Measurements from ENCODE around the gene ZFYVE28. TPM values are rescaled to one million over a fixed set of nuclear protein-coding genes. Genes with fewer than 3 reads are reported as not detected.
A peak's percentile ranks its signal among the peaks of the same experiment; 100 is the strongest.

The ZFYVE28 gene
- total and polyA plus RNA-seq, 10 of the 15 experiments (the other 5 are each of a cell fraction or from before 2014, with no cell fraction given): 0.06 to 1.9 (median 0.22) TPM; not detected in 1

DNA sequence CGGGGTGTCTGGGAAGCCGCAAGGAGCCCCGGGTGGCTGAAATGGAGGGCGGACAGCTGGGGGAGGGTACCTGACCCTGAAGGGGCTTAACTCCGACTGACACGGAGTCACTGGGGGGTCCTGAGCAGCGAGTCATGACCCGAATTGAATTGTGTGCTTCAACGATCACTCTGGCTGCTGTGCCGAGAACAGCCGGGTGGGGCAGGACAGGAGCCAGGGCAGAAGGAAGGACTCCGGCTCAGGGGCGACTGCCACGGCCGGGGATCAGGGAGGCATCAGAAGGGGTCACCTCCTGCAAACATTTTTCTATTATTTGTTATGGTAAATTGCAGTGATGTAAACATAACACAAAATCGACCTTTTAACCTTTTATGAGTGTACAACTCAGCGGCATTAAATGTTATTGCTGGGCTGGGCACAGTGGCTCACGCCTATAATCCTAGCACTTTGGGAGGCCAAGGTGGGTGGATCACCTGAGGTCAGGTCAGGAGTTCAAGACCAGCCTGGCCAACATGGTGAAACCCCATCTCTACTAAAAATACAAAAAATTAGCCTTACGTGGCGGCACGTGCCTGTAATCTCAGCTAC is 21.6 kb downstream of the ZFYVE28 start:
- intact Hi-C loops (cut with micrococcal nuclease; ENCODE audit: unreplicated experiment): no loop called here
- RAD21 ChIA-PET (ENCODE audit: unreplicated experiment): no interaction called here
- in situ Hi-C loops (cut with MboI): no loop called here

More for the DNA sequence above, 21.6 kb downstream of the ZFYVE28 start:
- Histone ChIP-seq H3K4me2 (ENCODE audit: control insufficient read depth, insufficient read depth) (no peak overlapping the region), H3K27me3 (replicated peaks in 1 of 2; ENCODE audit: control insufficient read depth in 2 of 2, insufficient read depth in 2 of 2, low read length in 1 of 2) (no peaks in the 10 kb centered on the region; a peak in 1 of 4 replicates), H3K9ac (ENCODE audit: control insufficient read depth, insufficient read depth, low read length) (no peak overlapping the region), H3K36me3 (ENCODE audit: control insufficient read depth in 2 of 2, insufficient read depth in 2 of 2, low read length in 1 of 2) (no peaks in the 10 kb centered on the region), H3K79me2 (ENCODE audit: control insufficient read depth, insufficient read depth, low read length) (no peaks in the 10 kb centered on the region), H2AFZ (ENCODE audit: control insufficient read depth, low read depth, low read length) (no peak overlapping the region), H3K4me3 (no peak overlapping the region), H4K20me1 (ENCODE audit: control insufficient read depth, insufficient read depth) (no peaks in the 10 kb centered on the region), H3K9me3 (replicated peaks; ENCODE audit: control insufficient read depth, insufficient read depth, low read length) (no peaks in the 10 kb centered on the region), H3K27ac (ENCODE audit: control insufficient read depth, insufficient read depth) (no peak overlapping the region), H3K4me1 (ENCODE audit: control insufficient read depth, insufficient read depth, low read length) (peaks cover 7% of the 10 kb centered on the region)
- no peak for FAIRE-seq
- DNase-seq (ENCODE audit: low read depth, low spot score): no peak
- ChIA-PET SMC1A (ENCODE audit: uncharacterized antibody, unreplicated experiment) (no interaction called here), CTCF (no interaction called here), POLR2A (interaction anchor here (0.6 kb wide), 1 partner anchor 39 kb away, joined by 3 read pairs; no protein-coding TSS in a partner anchor)
- BruUV-seq (replicated peaks): no TSS peak
- ATAC-seq: no peak
- 0 out of 6 replicates have a peak, but pooled peaks of 1 of the 3 experiments have one; percentile 5 for TF ChIP-seq CTCF (IDR thresholded peaks at IDR 0.05 in 2 of 3, conservative IDR thresholded peaks at IDR 0.05 in 1 of 3; ENCODE audit: control insufficient read depth in 2 of 3, extremely low read depth in 1 of 3, insufficient read depth in 1 of 3, low read depth in 3 of 3, low read length in 3 of 3)
- TF ChIP-seq RELB (IDR thresholded peaks at IDR 0.05; ENCODE audit: low read depth): no peak
- TF ChIP-seq ASH2L (IDR thresholded peaks at IDR 0.05; ENCODE audit: borderline replicate concordance, low read depth): no peak
- no peak for TF ChIP-seq GATAD2B (conservative IDR thresholded peaks at IDR 0.05; ENCODE audit: low read depth)
- TF ChIP-seq NR2F1 (conservative IDR thresholded peaks at IDR 0.05): 0 out of 2 replicates have a peak, but pooled peaks have one; percentile 17
- no peak for TF ChIP-seq CBFB (IDR thresholded peaks at IDR 0.05; ENCODE audit: low read depth)
- TF ChIP-seq, protein P1, sequence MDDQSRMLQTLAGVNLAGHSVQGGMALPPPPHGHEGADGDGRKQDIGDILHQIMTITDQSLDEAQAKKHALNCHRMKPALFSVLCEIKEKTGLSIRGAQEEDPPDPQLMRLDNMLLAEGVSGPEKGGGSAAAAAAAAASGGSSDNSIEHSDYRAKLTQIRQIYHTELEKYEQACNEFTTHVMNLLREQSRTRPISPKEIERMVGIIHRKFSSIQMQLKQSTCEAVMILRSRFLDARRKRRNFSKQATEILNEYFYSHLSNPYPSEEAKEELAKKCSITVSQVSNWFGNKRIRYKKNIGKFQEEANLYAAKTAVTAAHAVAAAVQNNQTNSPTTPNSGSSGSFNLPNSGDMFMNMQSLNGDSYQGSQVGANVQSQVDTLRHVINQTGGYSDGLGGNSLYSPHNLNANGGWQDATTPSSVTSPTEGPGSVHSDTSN (IDR thresholded peaks at IDR 0.05; ENCODE audit: insufficient replicate concordance, low read depth, low read length): no peak
- no peak for TF ChIP-seq IKZF2 (IDR thresholded peaks at IDR 0.05)
- 53% methylated on average over 21 of the region's 21 CpGs for WGBS (ENCODE audit: insufficient coverage, insufficient replicate concordance, low lambda C conversion rate, missing lambda C conversion rate)

Data from GM12878 (cell line).